Vagina (tissue), 2 donors: ENCODE data around the gene LRP2.

ENCODE experiments used
- POLR2A ChIP-seq, 2 donors: fragments of 450-650 bp; IDR thresholded peaks; one replicate each; pipeline ENCODE4 v1.6.1; 2017; ENCODE audit warnings: antibody characterized with exemption in 2 of 2, mild to moderate bottlenecking in 2 of 2, moderate library complexity in 2 of 2
- POLR2AphosphoS5 ChIP-seq, 2 donors: sonication (generic); formaldehyde crosslinking; IDR thresholded peaks; one replicate each; pipeline ENCODE4 v1.9.0; 2017; ENCODE audit warnings: antibody characterized with exemption in 2 of 2, mild to moderate bottlenecking in 2 of 2, low read depth in 1 of 2; ENCODE audit not compliant: insufficient read depth in 1 of 2
- TF ChIP-seq, protein P1 (sequence below), 3 experiments: fragments of 450-650 bp in 2 of 3; fragments of 200-600 bp in 1 of 3; sonication (generic) in 1 of 3; IDR thresholded peaks; one replicate each; pipeline ENCODE4 v1.5.1; 2017 to 2019; ENCODE audit warnings: antibody characterized with exemption in 3 of 3, mild to moderate bottlenecking in 2 of 3, moderate library complexity in 2 of 3

DNA sequence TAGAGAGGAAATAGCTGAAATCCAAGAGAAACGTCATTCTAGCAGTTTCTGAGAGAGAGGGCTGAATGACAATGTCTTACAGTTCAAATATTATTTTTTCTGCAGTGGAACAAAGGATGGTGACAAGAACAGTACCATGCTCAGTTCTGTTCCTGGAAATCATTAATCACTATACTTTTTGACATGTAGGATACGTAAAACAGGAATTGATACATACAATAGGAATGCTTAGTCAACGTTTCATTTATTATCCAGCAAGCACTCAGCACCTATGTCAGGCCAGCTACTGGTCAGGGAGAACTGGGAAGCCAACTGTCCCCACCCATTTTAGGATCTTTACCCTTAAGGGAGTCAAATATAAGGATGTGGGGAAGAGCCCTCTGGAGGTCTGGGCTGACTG is 178.3 kb downstream of the LRP2 start:
- TF ChIP-seq, protein P1, sequence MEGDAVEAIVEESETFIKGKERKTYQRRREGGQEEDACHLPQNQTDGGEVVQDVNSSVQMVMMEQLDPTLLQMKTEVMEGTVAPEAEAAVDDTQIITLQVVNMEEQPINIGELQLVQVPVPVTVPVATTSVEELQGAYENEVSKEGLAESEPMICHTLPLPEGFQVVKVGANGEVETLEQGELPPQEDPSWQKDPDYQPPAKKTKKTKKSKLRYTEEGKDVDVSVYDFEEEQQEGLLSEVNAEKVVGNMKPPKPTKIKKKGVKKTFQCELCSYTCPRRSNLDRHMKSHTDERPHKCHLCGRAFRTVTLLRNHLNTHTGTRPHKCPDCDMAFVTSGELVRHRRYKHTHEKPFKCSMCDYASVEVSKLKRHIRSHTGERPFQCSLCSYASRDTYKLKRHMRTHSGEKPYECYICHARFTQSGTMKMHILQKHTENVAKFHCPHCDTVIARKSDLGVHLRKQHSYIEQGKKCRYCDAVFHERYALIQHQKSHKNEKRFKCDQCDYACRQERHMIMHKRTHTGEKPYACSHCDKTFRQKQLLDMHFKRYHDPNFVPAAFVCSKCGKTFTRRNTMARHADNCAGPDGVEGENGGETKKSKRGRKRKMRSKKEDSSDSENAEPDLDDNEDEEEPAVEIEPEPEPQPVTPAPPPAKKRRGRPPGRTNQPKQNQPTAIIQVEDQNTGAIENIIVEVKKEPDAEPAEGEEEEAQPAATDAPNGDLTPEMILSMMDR (IDR thresholded peaks at IDR 0.05), result no peak
- TF ChIP-seq POLR2A (IDR thresholded peaks at IDR 0.05) (no peak), POLR2AphosphoS5 (IDR thresholded peaks at IDR 0.05; ENCODE audit: insufficient read depth in 1 of 2, low read depth in 1 of 2) (no peak)
